Esophagus muscularis mucosa (tissue), 4 donors: Measurements from ENCODE around the gene USP5. TPM values are rescaled to one million over a fixed set of nuclear protein-coding genes. Genes with fewer than 3 reads are reported as not detected.

Experiments used
- DNase-seq: peaks from one replicate; pipeline ENCODE4 v3.0.0-alpha.2; 2017; ENCODE audit errors: extremely low spot score
- H3K27ac ChIP-seq, 4 donors: fragments of 200-600 bp; sonication (generic); replicated peaks in 1 of 4; 1 replicate in 3 of 4; 2 replicates in 1 of 4; pipeline ENCODE4 v1.5.1; 2016 to 2019; ENCODE audit warnings: mild to moderate bottlenecking in 1 of 4
- H3K27me3 ChIP-seq, 4 donors: fragments of 200-600 bp; sonication (generic); one replicate each; pipeline versions ENCODE4 v1.5.1 to v1.6.0; 2016 to 2019
- H3K36me3 ChIP-seq, 4 donors: fragments of 200-600 bp; sonication (generic); one replicate each; pipeline ENCODE4 v1.5.1; 2016 to 2019
- H3K4me1 ChIP-seq, 4 donors: fragments of 200-600 bp; sonication (generic); one replicate each; pipeline ENCODE4 v1.5.1; 2016 to 2019
- H3K4me3 ChIP-seq, 4 donors: fragments of 200-600 bp; sonication (generic); 1 replicate in 2 of 4; 2 replicates in 2 of 4; pipeline ENCODE4 v1.5.1; 2016 to 2019; ENCODE audit warnings: mild to moderate bottlenecking in 4 of 4, moderate library complexity in 1 of 4
- H3K9me3 ChIP-seq, 4 donors: fragments of 200-600 bp; sonication (generic); 1 replicate in 3 of 4; 2 replicates in 1 of 4; pipeline ENCODE4 v1.5.1; 2016 to 2019
- CTCF ChIP-seq, 3 experiments: fragments of 200-600 bp in 2 of 3; fragments of 450-650 bp in 1 of 3; sonication (generic) in 2 of 3; IDR thresholded peaks; one replicate each; pipeline ENCODE4 v1.5.1; 2017 to 2019; ENCODE audit warnings: antibody characterized with exemption in 3 of 3, mild to moderate bottlenecking in 2 of 3, moderate library complexity in 1 of 3
- EP300 ChIP-seq: sonication (generic); formaldehyde crosslinking; IDR thresholded peaks from one replicate; pipeline ENCODE4 v1.6.1; 2017; ENCODE audit warnings: antibody characterized with exemption
- POLR2A ChIP-seq: fragments of 450-650 bp; IDR thresholded peaks from one replicate; pipeline ENCODE4 v1.6.1; 2017; ENCODE audit warnings: antibody characterized with exemption, moderate library complexity, mild to moderate bottlenecking, low read depth
- POLR2AphosphoS5 ChIP-seq, 2 donors: sonication (generic); formaldehyde crosslinking; IDR thresholded peaks; one replicate each; pipeline ENCODE4 v1.6.1; 2017; ENCODE audit warnings: antibody characterized with exemption in 2 of 2
- WGBS: methylation state at CpG from one replicate; pipeline ENCODE4 v1.1.5; 2018; 5-methylcytosine and 5-hydroxymethylcytosine counted together
- intact Hi-C: fragments of 100-400 bp; cut with DNase I; formaldehyde crosslinking; loops from one replicate; pipeline ENCODE4 v1.15.1; 2023
- total RNA-seq, 4 donors: library from RNA; depleted of rRNA; stranded (reverse); fragments of >200 nt; gene quantifications; one replicate each; pipeline versions ENCODE4 v1.1.0 to v1.2.1, GENCODE V29; 2016

Gene USP5
- total RNA-seq, 4 donors from 2014 or later, result 49.8 to 68.7 (median 58.4) TPM

- TF ChIP-seq CTCF (IDR thresholded peaks at IDR 0.05), result no peak
- TF ChIP-seq POLR2AphosphoS5 (IDR thresholded peaks at IDR 0.05), result no peak
- 71% methylated on average over 1 of the region's 1 CpG for WGBS
Measured at GRCh38 chr12:6853626-6854025, 1.7 kb downstream of the USP5 start.

GRCh38 chr12:6854036-6854435 lies 2.1 kb downstream of the USP5 start:
- Histone ChIP-seq H3K4me3 (no peak overlapping the region), H3K27me3 (no peaks in the 10 kb centered on the region), H3K4me1 (peaks cover 13 to 26% (median 20%) of the 10 kb centered on the region in 4 donors), H3K27ac (peak overlapping the region; percentile 92 to 98 (median 95)), H3K36me3 (peaks cover 30 to 47% (median 42%) of the 10 kb centered on the region in 4 donors), H3K9me3 (no peaks in the 10 kb centered on the region)
- WGBS, result 73% methylated on average over 6 of the region's 6 CpGs
- intact Hi-C loops, result no loop called here
- TF ChIP-seq CTCF (IDR thresholded peaks at IDR 0.05) (no peak), POLR2A (no peak), POLR2AphosphoS5 (IDR thresholded peaks at IDR 0.05) (no peak), EP300 (no peak)
- DNase-seq, result no peak

More at GRCh38 chr12:6853626-6854025, 1.7 kb downstream of the USP5 start:
- DNase-seq, result no peak
- Histone ChIP-seq H3K36me3 (peaks cover 26 to 47% (median 40%) of the 10 kb centered on the region in 4 donors), H3K4me1 (peaks cover 13 to 26% (median 20%) of the 10 kb centered on the region in 4 donors), H3K9me3 (no peaks in the 10 kb centered on the region), H3K27ac (peak overlapping the region; percentile 92 to 98 (median 95)), H3K4me3 (peak overlapping the region in 1 of 4 donors; percentile 61), H3K27me3 (no peaks in the 10 kb centered on the region)
- intact Hi-C loops, result no loop called here

GRCh38 chr12:6855322-6855721 lies 3.4 kb downstream of the USP5 start:
- 93% methylated on average over 14 of the region's 14 CpGs for WGBS
- TF ChIP-seq EP300 (no peak), POLR2AphosphoS5 (IDR thresholded peaks at IDR 0.05) (no peak), POLR2A (no peak), CTCF (IDR thresholded peaks at IDR 0.05) (no peak)
- H3K4me1 ChIP-seq, result peaks cover 13 to 26% (median 20%) of the 10 kb centered on the region in 4 donors
- H3K27ac ChIP-seq, result no peak overlapping the region
- peaks cover 43 to 56% (median 51%) of the 10 kb centered on the region in 4 donors for H3K36me3 ChIP-seq
- DNase-seq, result no peak
- H3K9me3 ChIP-seq, result no peaks in the 10 kb centered on the region
- H3K4me3 ChIP-seq, result no peak overlapping the region
- intact Hi-C loops, result no loop called here
- no peaks in the 10 kb centered on the region for H3K27me3 ChIP-seq

GRCh38 chr12:6858799-6859198 lies 6.8 kb downstream of the USP5 start:
- no peaks in the 10 kb centered on the region for H3K27me3 ChIP-seq
- H3K4me3 ChIP-seq, result no peak overlapping the region
- no peak for DNase-seq
- H3K27ac ChIP-seq, result no peak overlapping the region
- H3K36me3 ChIP-seq, result peaks cover 63 to 89% (median 86%) of the 10 kb centered on the region in 4 donors
- H3K4me1 ChIP-seq, result peaks cover 0 to 7% (median 2%) of the 10 kb centered on the region in 4 donors
- H3K9me3 ChIP-seq, result no peaks in the 10 kb centered on the region
- 94% methylated on average over 2 of the region's 2 CpGs for WGBS
- TF ChIP-seq CTCF (IDR thresholded peaks at IDR 0.05), result no peak
- no peak for TF ChIP-seq EP300
- no peak for TF ChIP-seq POLR2AphosphoS5 (IDR thresholded peaks at IDR 0.05)
- no peak for TF ChIP-seq POLR2A
- intact Hi-C loops, result no loop called here

- peaks cover 71 to 99% (median 99%) of the 10 kb centered on the region in 4 donors for H3K36me3 ChIP-seq
Measured at GRCh38 chr12:6860116-6860515, 8.2 kb downstream of the USP5 start.

More at GRCh38 chr12:6860116-6860515, 8.2 kb downstream of the USP5 start:
- intact Hi-C loops, result loop anchor here (5.0 kb wide), 1 partner anchor 47 kb away; no protein-coding TSS in a partner anchor
- DNase-seq, result no peak
- TF ChIP-seq POLR2AphosphoS5 (IDR thresholded peaks at IDR 0.05) (no peak), CTCF (IDR thresholded peaks at IDR 0.05) (no peak), POLR2A (no peak), EP300 (no peak)
- Histone ChIP-seq H3K9me3 (no peaks in the 10 kb centered on the region), H3K4me1 (no peaks in the 10 kb centered on the region), H3K27me3 (no peaks in the 10 kb centered on the region), H3K4me3 (no peak overlapping the region), H3K27ac (no peak overlapping the region)
- WGBS, result 95% methylated on average over 8 of the region's 9 CpGs
